Epithelial cell of esophagus (primary cell): ENCODE measurements around the gene RNPS1.

Experiments
- DNase-seq: peaks from one replicate; pipeline ENCODE4 v3.0.0; 2010; ENCODE audit warnings: low read depth
- H3K4me3 ChIP-seq: 2 replicates; pipeline ENCODE4 v1.5.1; 2011; ENCODE audit warnings: mild to moderate bottlenecking, low read length, control low read depth
- CTCF ChIP-seq: IDR thresholded peaks from 2 replicates; pipeline ENCODE4 v1.5.1; 2011; ENCODE audit warnings: low read depth, mild to moderate bottlenecking, low read length, control low read depth, inconsistent platforms; ENCODE audit not compliant: insufficient read depth; ENCODE audit errors: missing control alignments

The RNPS1 gene

GRCh38 chr16:2236337-2237101 is 31.4 kb downstream of the RNPS1 start, which contains the start of gene DNASE1L2:
Gene DNASE1L2, plus strand, starts transcription at chr16:2236444. Its CDS starts 373 bp downstream, at chr16:2236817.
- no peak within 1 kb of the TSS for H3K4me3 ChIP-seq
- no peak for TF ChIP-seq CTCF
- no peak for DNase-seq

GRCh38 chr16:2235695-2236336 is 32.1 kb downstream of the RNPS1 start:
- no peak overlapping the region for H3K4me3 ChIP-seq
- no peak for TF ChIP-seq CTCF
- no peak for DNase-seq

- no peak for DNase-seq
- TF ChIP-seq CTCF, result no peak
- no peak overlapping the region for H3K4me3 ChIP-seq
Observed at GRCh38 chr16:2235234-2235651, 32.7 kb downstream of the RNPS1 start.

- DNase-seq, result no peak
- no peak overlapping the region for H3K4me3 ChIP-seq
- no peak for TF ChIP-seq CTCF
Observed at GRCh38 chr16:2234813-2235170, 33.1 kb downstream of the RNPS1 start.

- no peak for DNase-seq
- no peak for TF ChIP-seq CTCF
Observed at GRCh38 chr16:2233872-2234812, 33.8 kb downstream of the RNPS1 start.

GRCh38 chr16:2233046-2233775 is 34.7 kb downstream of the RNPS1 start:
- no peak for DNase-seq
- H3K4me3 ChIP-seq, result no peak overlapping the region
- no peak for TF ChIP-seq CTCF

More at GRCh38 chr16:2233872-2234812, 33.8 kb downstream of the RNPS1 start:
- H3K4me3 ChIP-seq, result no peak overlapping the region
